Limb (tissue), 2 donors: ENCODE results near the gene CPED1.
"Not testable (repeated sequence)": the region's sequence is repeated elsewhere in the genome, so short reads cannot be mapped to it uniquely, and the experiment has no call there.

ENCODE experiments used
- DNase-seq, 2 donors: peaks; one replicate each; pipeline ENCODE4 v3.0.0-alpha.2; 2016; ENCODE audit errors: extremely low spot score in 2 of 2

Gene CPED1

GRCh38 chr7:120996333-120996987 is 7.9 kb downstream of the CPED1 start:
- peak; percentile 43 to 80 for DNase-seq

- no peak for DNase-seq
Observed at GRCh38 chr7:120996988-120997345, 8.5 kb downstream of the CPED1 start.

GRCh38 chr7:120997882-120998474 is 9.5 kb downstream of the CPED1 start:
- no peak for DNase-seq

- DNase-seq, result no peak
Observed at GRCh38 chr7:120998520-120998919, 10.0 kb downstream of the CPED1 start.

- no peak for DNase-seq
Observed at GRCh38 chr7:120998996-120999565, 10.6 kb downstream of the CPED1 start.

- no peak for DNase-seq
Observed at GRCh38 chr7:121000081-121000983, 11.8 kb downstream of the CPED1 start.

- DNase-seq, result no peak
Observed at GRCh38 chr7:121001234-121001906, 12.9 kb downstream of the CPED1 start.

- DNase-seq, result peak in 1 of 2 donors; percentile 72
Observed at GRCh38 chr7:121002048-121002756, 13.7 kb downstream of the CPED1 start.

GRCh38 chr7:121002757-121003200 is 14.3 kb downstream of the CPED1 start:
- DNase-seq, result no peak

GRCh38 chr7:121003986-121004685 is 15.6 kb downstream of the CPED1 start:
- DNase-seq, result no peak

- not testable (repeated sequence) for DNase-seq
Observed at GRCh38 chr7:121005058-121005457, 16.5 kb downstream of the CPED1 start.

- DNase-seq, result no peak
Observed at GRCh38 chr7:121005996-121006584, 17.6 kb downstream of the CPED1 start.

- no peak for DNase-seq
Observed at GRCh38 chr7:121006711-121007315, 18.3 kb downstream of the CPED1 start.

- DNase-seq, result no peak
Observed at GRCh38 chr7:121008816-121009215, 20.3 kb downstream of the CPED1 start.

GRCh38 chr7:121011401-121011800 is 22.9 kb downstream of the CPED1 start:
- no peak for DNase-seq

- DNase-seq, result no peak
Observed at GRCh38 chr7:121012170-121012874, 23.8 kb downstream of the CPED1 start.

GRCh38 chr7:121012919-121013318 is 24.4 kb downstream of the CPED1 start:
- no peak for DNase-seq

GRCh38 chr7:121015560-121015959 is 27.0 kb downstream of the CPED1 start:
- DNase-seq, result no peak

- no peak for DNase-seq
Observed at GRCh38 chr7:121016966-121017365, 28.5 kb downstream of the CPED1 start.
